Endothelial cell of umbilical vein (primary cell): Measurements from ENCODE around the gene CCT5. TPM values are rescaled to one million over a fixed set of nuclear protein-coding genes. Genes with fewer than 3 reads are reported as not detected.

Experiments
- BruUV-seq: library from RNA; stranded (reverse); fragments of 400-500 nt; replicated peaks from 2 replicates; lab custom pipeline; 2021; lab: Mats Ljungman, UMichigan
- CTCF ChIA-PET: fragments of 300-600, 350-600 bp; sonication (Branson Sonifier 250); formaldehyde crosslinking; loops from one replicate; lab custom pipeline; 2021; ENCODE audit warnings: antibody characterized with exemption, inconsistent platforms; lab: Charles Lee
- POLR2A ChIA-PET: fragments of 300-600, 350-600 bp; sonication (Branson Sonifier 250); formaldehyde crosslinking; loops from one replicate; lab custom pipeline; 2021; ENCODE audit warnings: antibody characterized with exemption, inconsistent platforms; lab: Charles Lee
- DNase-seq: peaks from one replicate; pipeline ENCODE4 v3.0.0-alpha.2; 2011; ENCODE audit warnings: low read depth, low spot score
- FAIRE-seq: peaks from 2 replicates; lab custom pipeline; 2011; peaks lifted over from hg19 to GRCh38; lab: Jason Lieb, UNC
- H2AFZ ChIP-seq: 2 replicates; pipeline ENCODE4 v1.6.0; 2012; ENCODE audit warnings: low read depth, low read length, control low read depth, inconsistent platforms
- H3K27ac ChIP-seq: 2 replicates; pipeline ENCODE4 v1.5.1; 2011; ENCODE audit warnings: low read depth, mild to moderate bottlenecking, control low read depth, low read length, moderate library complexity; ENCODE audit not compliant: insufficient read depth
- H3K27me3 ChIP-seq, 2 experiments: 2 replicates each; pipeline versions ENCODE4 v1.6.0 to v1.6.1; 2011; ENCODE audit warnings: low read length in 2 of 2, mixed read lengths in 1 of 2; ENCODE audit not compliant: control insufficient read depth in 2 of 2, insufficient read depth in 2 of 2
- H3K36me3 ChIP-seq, 2 experiments: 2 replicates in 1 of 2; 3 replicates in 1 of 2; pipeline ENCODE4 v1.5.1; 2011; ENCODE audit warnings: low read length in 2 of 2, mild to moderate bottlenecking in 1 of 2, moderate library complexity in 1 of 2; ENCODE audit not compliant: control insufficient read depth in 2 of 2, insufficient read depth in 2 of 2; ENCODE audit errors: extremely low read depth in 1 of 2
- H3K4me1 ChIP-seq: 3 replicates; pipeline ENCODE4 v1.5.1; 2011; ENCODE audit warnings: mild to moderate bottlenecking, low read length; ENCODE audit not compliant: control insufficient read depth, insufficient read depth; ENCODE audit errors: extremely low read depth
- H3K4me2 ChIP-seq: 2 replicates; pipeline ENCODE4 v1.6.1; 2011; ENCODE audit warnings: low read length, control low read depth, mixed read lengths; ENCODE audit not compliant: insufficient read depth
- H3K4me3 ChIP-seq, 3 experiments: fragments of 200-600 bp in 1 of 3; sonication (generic), shearing (Covaris generic) in 1 of 3; replicated peaks in 1 of 3; 2 replicates each; pipeline ENCODE4 v1.5.1; 2011 to 2016; ENCODE audit warnings: control low read depth in 3 of 3, low read length in 3 of 3, mild to moderate bottlenecking in 2 of 3, inconsistent platforms in 1 of 3, low read depth in 1 of 3, moderate library complexity in 1 of 3; ENCODE audit not compliant: insufficient read depth in 1 of 3
- H3K79me2 ChIP-seq: 2 replicates; pipeline ENCODE4 v1.6.0; 2012; ENCODE audit warnings: low read length, inconsistent platforms; ENCODE audit not compliant: control insufficient read depth, insufficient read depth
- H3K9ac ChIP-seq: replicated peaks from 2 replicates; pipeline ENCODE3; 2011; ENCODE audit warnings: low read length, control low read depth; ENCODE audit not compliant: insufficient read depth; ENCODE audit errors: extremely low read depth
- H3K9me1 ChIP-seq: replicated peaks from 3 replicates; pipeline ENCODE4 v1.6.0; 2011; ENCODE audit warnings: mild to moderate bottlenecking, low read length; ENCODE audit not compliant: control insufficient read depth, insufficient read depth; ENCODE audit errors: extremely low read depth
- H3K9me3 ChIP-seq: replicated peaks from 2 replicates; pipeline ENCODE4 v1.5.1; 2012; ENCODE audit warnings: low read length, inconsistent platforms; ENCODE audit not compliant: control insufficient read depth, insufficient read depth
- H4K20me1 ChIP-seq: replicated peaks from 2 replicates; pipeline ENCODE3; 2011; ENCODE audit warnings: mild to moderate bottlenecking, low read length; ENCODE audit not compliant: control insufficient read depth, insufficient read depth; ENCODE audit errors: extremely low read depth
- CTCF ChIP-seq, 2 donors: IDR thresholded peaks; 1 replicate in 1 of 2; 2 replicates in 1 of 2; pipeline ENCODE4 v1.5.1; 2011; ENCODE audit warnings: low read length in 2 of 2, mild to moderate bottlenecking in 2 of 2, moderate library complexity in 2 of 2, control low read depth in 1 of 2, inconsistent platforms in 1 of 2, low read depth in 1 of 2; ENCODE audit not compliant: insufficient read depth in 1 of 2; ENCODE audit errors: extremely low read depth in 1 of 2
- EZH2 ChIP-seq: IDR thresholded peaks from 2 replicates; pipeline ENCODE4 v1.6.1; 2012; ENCODE audit warnings: borderline replicate concordance, low read depth, mild to moderate bottlenecking, moderate library complexity, low read length, inconsistent platforms; ENCODE audit not compliant: severe bottlenecking
- FOS ChIP-seq: IDR thresholded peaks from 2 replicates; pipeline ENCODE4 v1.6.1; 2011; ENCODE audit warnings: mild to moderate bottlenecking, low read length, moderate library complexity, borderline replicate concordance; ENCODE audit not compliant: insufficient read depth
- GATA2 ChIP-seq: IDR thresholded peaks from 2 replicates; pipeline ENCODE4 v1.7.0; 2011; ENCODE audit warnings: low read depth, mild to moderate bottlenecking, moderate library complexity, mixed read lengths, low read length; ENCODE audit not compliant: insufficient read length, insufficient read depth
- JUN ChIP-seq: IDR thresholded peaks from 2 replicates; pipeline ENCODE4 v1.6.1; 2011; ENCODE audit warnings: borderline replicate concordance, low read depth; ENCODE audit not compliant: insufficient read length, insufficient read depth
- MAX ChIP-seq: IDR thresholded peaks from 2 replicates; pipeline ENCODE4 v1.6.1; 2011; ENCODE audit not compliant: insufficient read depth, insufficient read length
- MYC ChIP-seq: IDR thresholded peaks from one replicate; pipeline ENCODE4 v1.6.1; 2011; ENCODE audit warnings: mild to moderate bottlenecking, low read depth, low read length
- POLR2A ChIP-seq: IDR thresholded peaks from 2 replicates; pipeline ENCODE4 v1.6.1; 2012; ENCODE audit warnings: low read depth, mild to moderate bottlenecking, control low read depth, low read length
- POLR2AphosphoS5 ChIP-seq: IDR thresholded peaks from 2 replicates; pipeline ENCODE4 v1.6.1; 2012; ENCODE audit warnings: low read depth, mild to moderate bottlenecking, control low read depth, low read length, moderate library complexity; ENCODE audit not compliant: insufficient read depth
- dilution Hi-C: fragments of 300-500 bp; cut with MboI; formaldehyde crosslinking; loops from one replicate; pipeline ENCODE4 v1.15.0; 2019; ENCODE audit warnings: low sequenced_read_pairs; ENCODE audit not compliant: extremely low pct_ligation_motif_present
- intact Hi-C: fragments of 100-400 bp; cut with micrococcal nuclease; formaldehyde crosslinking; loops from one replicate; pipeline ENCODE4 v1.10.0; 2022
- polyA plus RNA-seq, 4 experiments: library from polyadenylated mRNA; depleted of rRNA in 3 of 4; stranded (reverse) in 3 of 4; unstranded in 1 of 4; fragments of >200 nt; gene quantifications; 2 replicates each; pipeline versions ENCODE4 v1.2.1 to v1.2.3, GENCODE V29; 2011 to 2012; ENCODE audit warnings: missing spikeins in 1 of 4
- total RNA-seq: library from RNA; stranded (reverse); gene quantifications from 2 replicates; pipeline ENCODE4 v1.2.3, GENCODE V29; 2021

Gene CCT5
- total and polyA plus RNA-seq, 2 donors (not counting 3 experiments of a cell fraction or from before 2014, with no cell fraction given): 323 to 386 TPM

GRCh38 chr5:10265245-10266109, 15.4 kb downstream of the CCT5 start:
- H3K27me3 ChIP-seq: peaks cover 4% of the 10 kb centered on the region in 2 experiments
- peak; percentile 17 for TF ChIP-seq POLR2A
- TF ChIP-seq POLR2AphosphoS5: no peak
- ChIA-PET CTCF (interaction anchor here (0.7 to 3.8 kb wide), 5 partner anchors 8 to 18 kb away, joined by 3 to 17 read pairs (median 3); partner anchors contain the start of genes ATPSCKMT and CCT5), POLR2A (no interaction called here)
- peaks cover 26 to 27% of the 10 kb centered on the region in 2 experiments for H3K36me3 ChIP-seq
- H3K79me2 ChIP-seq: no peaks in the 10 kb centered on the region
- no peaks in the 10 kb centered on the region for H4K20me1 ChIP-seq
- H3K9me1 ChIP-seq: no peaks in the 10 kb centered on the region
- intact Hi-C loops (no loop called here), dilution Hi-C loops (loop anchor here (25.0 kb wide), 1 partner anchor 147 kb away; no protein-coding TSS in a partner anchor)
- DNase-seq (no peak), FAIRE-seq (peak; percentile 60)
- H3K27ac ChIP-seq: no peak overlapping the region
- H3K9ac ChIP-seq: no peak overlapping the region
- no peak overlapping the region for H3K4me2 ChIP-seq
- H3K9me3 ChIP-seq: no peaks in the 10 kb centered on the region
- BruUV-seq: no TSS peak
- H3K4me3 ChIP-seq: no peak overlapping the region
- H3K4me1 ChIP-seq: no peaks in the 10 kb centered on the region
- H2AFZ ChIP-seq: no peak overlapping the region

- H3K4me3 ChIP-seq: no peak overlapping the region
- no peak for FAIRE-seq
- TF ChIP-seq CTCF (IDR thresholded peaks at IDR 0.05; ENCODE audit: extremely low read depth in 1 of 2, insufficient read depth in 1 of 2, low read depth in 1 of 2, low read length in 2 of 2) (no peak), JUN (no peak), EZH2 (no peak), GATA2 (no peak), MAX (no peak), POLR2AphosphoS5 (peak; percentile 37), POLR2A (peak; percentile 4), FOS (no peak), MYC (no peak)
- H3K4me2 ChIP-seq: no peak overlapping the region
- dilution Hi-C loops (loop anchor here (25.0 kb wide), 1 partner anchor 146 kb away; no protein-coding TSS in a partner anchor), intact Hi-C loops (no loop called here)
- H3K79me2 ChIP-seq: no peaks in the 10 kb centered on the region
- ChIA-PET CTCF (interaction anchor here (0.8 to 3.8 kb wide), 2 partner anchors 10 to 17 kb away, joined by 3 to 17 read pairs; no protein-coding TSS in a partner anchor), POLR2A (no interaction called here)
- no peaks in the 10 kb centered on the region for H3K9me1 ChIP-seq
- no peak overlapping the region for H2AFZ ChIP-seq
- H3K27ac ChIP-seq: no peak overlapping the region
- H3K36me3 ChIP-seq: peaks cover 20 to 25% of the 10 kb centered on the region in 2 experiments
- no TSS peak for BruUV-seq
- H3K27me3 ChIP-seq: peaks cover 5 to 6% of the 10 kb centered on the region in 2 experiments
- H3K9ac ChIP-seq: no peak overlapping the region
- no peaks in the 10 kb centered on the region for H4K20me1 ChIP-seq
- DNase-seq: no peak
- H3K9me3 ChIP-seq: no peaks in the 10 kb centered on the region
- H3K4me1 ChIP-seq: no peaks in the 10 kb centered on the region
Measured at GRCh38 chr5:10266137-10266536, 16.1 kb downstream of the CCT5 start.
